Natural killer cell (primary cell): ENCODE results near the gene AMTN. TPM values are rescaled to one million over a fixed set of nuclear protein-coding genes. Genes with fewer than 3 reads are reported as not detected.
"Not testable (repeated sequence)": the region's sequence is repeated elsewhere in the genome, so short reads cannot be mapped to it uniquely, and the experiment has no call there.

Source experiments
- ATAC-seq, 3 donors: fragments of 150-1000 bp in 2 of 3; fragments of 200-7000 bp in 1 of 3; cut with Tn5 transposase; 1 replicate in 1 of 3; 2 replicates in 2 of 3; pipeline ENCODE4 v1.10.0; 2021; ENCODE audit warnings: mild to moderate bottlenecking in 2 of 3, moderate library complexity in 2 of 3
- DNase-seq, 2 donors: peaks; one replicate each; pipeline versions ENCODE4 v3.0.0 to v3.0.0-alpha.2; 2013 to 2021; ENCODE audit warnings: mixed read lengths in 1 of 2
- H3K27ac ChIP-seq: one replicate; pipeline ENCODE4 v1.5.1; 2013; ENCODE audit warnings: mild to moderate bottlenecking, low read length
- H3K27me3 ChIP-seq: one replicate; pipeline ENCODE4 v1.6.1; 2013; ENCODE audit warnings: low read length; ENCODE audit not compliant: control insufficient read depth, insufficient read depth
- H3K36me3 ChIP-seq: one replicate; pipeline ENCODE4 v1.6.1; 2013; ENCODE audit warnings: low read length; ENCODE audit not compliant: control insufficient read depth, insufficient read depth
- H3K4me1 ChIP-seq: one replicate; pipeline ENCODE4 v1.6.1; 2013; ENCODE audit warnings: low read length; ENCODE audit not compliant: control insufficient read depth, insufficient read depth
- H3K4me3 ChIP-seq: one replicate; pipeline ENCODE4 v1.5.1; 2013; ENCODE audit warnings: low read length
- H3K9me3 ChIP-seq: one replicate; pipeline ENCODE4 v1.6.1; 2013; ENCODE audit warnings: low read length; ENCODE audit not compliant: control insufficient read depth, insufficient read depth
- H3K27ac Mint-ChIP-seq, 2 donors: one replicate each; pipeline ENCODE4 v1.8.0; 2022; ENCODE audit warnings: mild to moderate bottlenecking in 2 of 2, mixed read lengths in 2 of 2, moderate library complexity in 1 of 2
- H3K27me3 Mint-ChIP-seq, 2 donors: one replicate each; pipeline ENCODE4 v1.8.0; 2022; ENCODE audit warnings: low read depth in 2 of 2, mixed read lengths in 2 of 2
- H3K36me3 Mint-ChIP-seq: one replicate; pipeline ENCODE4 v1.8.0; 2022; ENCODE audit warnings: mixed read lengths
- H3K4me1 Mint-ChIP-seq, 2 donors: one replicate each; pipeline ENCODE4 v1.8.0; 2022; ENCODE audit warnings: mixed read lengths in 2 of 2
- H3K4me3 Mint-ChIP-seq: one replicate; pipeline ENCODE4 v1.8.0; 2022; ENCODE audit warnings: mild to moderate bottlenecking, moderate library complexity, mixed read lengths
- H3K9me3 Mint-ChIP-seq, 2 donors: one replicate each; pipeline ENCODE4 v1.8.0; 2022; ENCODE audit warnings: mixed read lengths in 2 of 2
- WGBS: methylation state at CpG from one replicate; pipeline ENCODE4 v1.1.7; 2013; ENCODE audit warnings: missing lambda C conversion rate; ENCODE audit not compliant: insufficient coverage; 5-methylcytosine and 5-hydroxymethylcytosine counted together
- intact Hi-C: fragments of 100-400 bp; cut with micrococcal nuclease; formaldehyde crosslinking; loops from one replicate; pipeline ENCODE4 v1.14.2; 2022
- total RNA-seq, 4 donors: library from RNA; stranded (reverse); fragments of 120-200 nt in 1 of 4; gene quantifications; one replicate each; pipeline versions ENCODE4 v1.2.3 to v1.2.4, GENCODE V29; 2013 to 2022
- TF ChIP-seq, protein P1 (sequence below): fragments of 200-600 bp; IDR thresholded peaks from one replicate; pipeline ENCODE4 v1.8.0; 2022; ENCODE audit warnings: antibody characterized with exemption

Gene AMTN
- total RNA-seq, 3 donors from 2014 or later (not counting 1 experiment from before 2014, with no cell fraction given), result not detected

DNA sequence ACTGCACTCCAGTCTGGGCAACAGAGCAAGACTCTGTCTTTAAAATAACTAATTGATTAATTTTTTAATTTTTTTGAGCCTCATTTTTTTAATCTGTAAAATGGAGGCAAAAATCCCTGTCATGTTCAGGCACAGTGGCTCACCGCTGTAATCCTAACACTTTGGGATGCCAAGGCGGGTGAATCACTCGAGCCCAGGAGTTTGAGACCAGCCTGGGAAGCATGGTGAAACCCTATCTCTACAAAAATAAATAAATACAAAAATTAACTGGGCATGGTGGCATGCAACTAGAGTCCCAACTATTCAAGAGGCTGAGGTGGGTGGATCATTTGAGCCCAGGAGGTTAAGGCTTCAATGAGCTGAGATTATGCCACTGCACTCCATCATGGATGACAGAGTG, 15.4 kb downstream of the AMTN start:
- no peaks in the 10 kb centered on the region for H3K36me3 ChIP-seq
- H3K27ac ChIP-seq, result no peak overlapping the region
- intact Hi-C loops, result no loop called here
- no peak for DNase-seq
- TF ChIP-seq, protein P1, sequence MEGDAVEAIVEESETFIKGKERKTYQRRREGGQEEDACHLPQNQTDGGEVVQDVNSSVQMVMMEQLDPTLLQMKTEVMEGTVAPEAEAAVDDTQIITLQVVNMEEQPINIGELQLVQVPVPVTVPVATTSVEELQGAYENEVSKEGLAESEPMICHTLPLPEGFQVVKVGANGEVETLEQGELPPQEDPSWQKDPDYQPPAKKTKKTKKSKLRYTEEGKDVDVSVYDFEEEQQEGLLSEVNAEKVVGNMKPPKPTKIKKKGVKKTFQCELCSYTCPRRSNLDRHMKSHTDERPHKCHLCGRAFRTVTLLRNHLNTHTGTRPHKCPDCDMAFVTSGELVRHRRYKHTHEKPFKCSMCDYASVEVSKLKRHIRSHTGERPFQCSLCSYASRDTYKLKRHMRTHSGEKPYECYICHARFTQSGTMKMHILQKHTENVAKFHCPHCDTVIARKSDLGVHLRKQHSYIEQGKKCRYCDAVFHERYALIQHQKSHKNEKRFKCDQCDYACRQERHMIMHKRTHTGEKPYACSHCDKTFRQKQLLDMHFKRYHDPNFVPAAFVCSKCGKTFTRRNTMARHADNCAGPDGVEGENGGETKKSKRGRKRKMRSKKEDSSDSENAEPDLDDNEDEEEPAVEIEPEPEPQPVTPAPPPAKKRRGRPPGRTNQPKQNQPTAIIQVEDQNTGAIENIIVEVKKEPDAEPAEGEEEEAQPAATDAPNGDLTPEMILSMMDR, result no peak
- no peaks in the 10 kb centered on the region for H3K27me3 ChIP-seq
- no peaks in the 10 kb centered on the region for H3K4me1 ChIP-seq
- no peak for ATAC-seq
- H3K4me1 Mint-ChIP-seq, result no peaks in the 10 kb centered on the region
- H3K27ac Mint-ChIP-seq, result no peak overlapping the region
- 90% methylated on average over 3 of the region's 3 CpGs for WGBS
- H3K9me3 ChIP-seq, result no peaks in the 10 kb centered on the region
- no peaks in the 10 kb centered on the region for H3K36me3 Mint-ChIP-seq
- no peaks in the 10 kb centered on the region for H3K9me3 Mint-ChIP-seq
- H3K4me3 Mint-ChIP-seq, result no peak overlapping the region
- no peak overlapping the region for H3K4me3 ChIP-seq
- H3K27me3 Mint-ChIP-seq, result no peaks in the 10 kb centered on the region

DNA sequence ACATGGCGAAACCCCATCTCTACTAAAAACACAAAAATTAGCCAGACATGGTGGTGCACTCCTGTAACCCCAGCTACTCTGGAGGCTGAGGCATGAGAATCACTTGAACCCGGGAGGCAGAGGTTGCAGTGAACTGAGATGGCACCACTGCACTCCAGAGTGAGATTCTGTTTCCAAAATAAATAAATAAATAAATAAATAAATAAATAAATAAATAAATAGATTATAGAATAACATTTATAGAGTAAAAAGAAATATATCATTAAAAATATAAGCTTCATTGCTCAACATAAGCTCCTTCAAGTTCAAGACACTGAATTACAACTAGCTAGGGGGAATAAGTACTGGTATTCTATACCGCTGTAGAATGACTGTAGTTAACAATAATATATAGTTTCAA, 16.5 kb downstream of the AMTN start:
- H3K36me3 ChIP-seq, H3K27me3 Mint-ChIP-seq, H3K4me1 ChIP-seq, H3K4me3 ChIP-seq, H3K9me3 ChIP-seq, H3K27ac Mint-ChIP-seq, H3K4me1 Mint-ChIP-seq, intact Hi-C loops, H3K9me3 Mint-ChIP-seq, ATAC-seq, H3K27ac ChIP-seq, DNase-seq, H3K4me3 Mint-ChIP-seq, H3K36me3 Mint-ChIP-seq, H3K27me3 ChIP-seq: not testable (repeated sequence)
- WGBS, result 92% methylated on average over 1 of the region's 3 CpGs

DNA sequence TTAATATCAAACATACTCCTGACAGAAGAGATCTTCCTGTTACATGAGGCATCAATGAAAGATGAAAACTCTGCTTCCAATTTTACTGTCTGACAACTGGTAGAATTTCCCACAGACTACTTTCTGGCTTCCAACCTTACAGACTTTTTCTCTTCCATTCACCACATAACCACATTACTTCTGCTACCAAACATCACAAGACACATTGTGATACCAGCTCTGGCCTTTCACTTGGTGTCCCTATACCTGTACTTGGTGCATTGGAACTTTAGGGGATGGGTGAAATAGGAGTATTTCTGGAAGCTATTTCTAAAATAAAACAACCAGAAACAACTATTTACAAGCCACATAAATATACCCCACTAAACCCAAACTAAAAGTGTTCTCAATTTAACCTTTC, 20.5 kb downstream of the AMTN start:
- Mint-ChIP-seq H3K36me3 (no peaks in the 10 kb centered on the region), H3K4me3 (no peak overlapping the region), H3K27ac (no peak overlapping the region), H3K9me3 (no peaks in the 10 kb centered on the region), H3K27me3 (peaks cover 0 to 7% of the 10 kb centered on the region in 2 donors), H3K4me1 (no peaks in the 10 kb centered on the region)
- Histone ChIP-seq H3K36me3 (no peaks in the 10 kb centered on the region), H3K4me3 (no peak overlapping the region), H3K27ac (no peak overlapping the region), H3K27me3 (no peaks in the 10 kb centered on the region), H3K9me3 (no peaks in the 10 kb centered on the region), H3K4me1 (no peaks in the 10 kb centered on the region)
- intact Hi-C loops, result no loop called here
- TF ChIP-seq, protein P1, result no peak
- ATAC-seq, result no peak
- no peak for DNase-seq

- TF ChIP-seq, protein P1, result no peak
- H3K36me3 Mint-ChIP-seq, result no peaks in the 10 kb centered on the region
- H3K9me3 Mint-ChIP-seq, result no peaks in the 10 kb centered on the region
- no peak overlapping the region for H3K4me3 ChIP-seq
- no peaks in the 10 kb centered on the region for H3K36me3 ChIP-seq
- H3K27me3 Mint-ChIP-seq, result peaks cover 11 to 13% of the 10 kb centered on the region in 2 donors
- H3K27ac Mint-ChIP-seq, result no peak overlapping the region
- no peak overlapping the region for H3K27ac ChIP-seq
- H3K4me1 Mint-ChIP-seq, result no peaks in the 10 kb centered on the region
- intact Hi-C loops, result no loop called here
- no peaks in the 10 kb centered on the region for H3K4me1 ChIP-seq
- no peak overlapping the region for H3K4me3 Mint-ChIP-seq
- no peaks in the 10 kb centered on the region for H3K27me3 ChIP-seq
- DNase-seq (no peak), ATAC-seq (no peak)
- H3K9me3 ChIP-seq, result no peaks in the 10 kb centered on the region
Measured at GRCh38 chr4:70544279-70544868, 26.0 kb downstream of the AMTN start.
